GM18505 (cell line): ENCODE results near the gene PIM3.

Experiments
- ATAC-seq: cut with Tn5 transposase; IDR thresholded peaks from one replicate; pipeline ENCODE4 v1.9.1; 2021; ENCODE audit not compliant: unreplicated experiment
- POLR2A ChIP-seq: IDR thresholded peaks from 4 replicates; pipeline ENCODE4 v1.6.1; 2011; ENCODE audit warnings: borderline replicate concordance; ENCODE audit not compliant: insufficient read depth, insufficient read length; ENCODE audit errors: extremely low read depth

The PIM3 gene

DNA sequence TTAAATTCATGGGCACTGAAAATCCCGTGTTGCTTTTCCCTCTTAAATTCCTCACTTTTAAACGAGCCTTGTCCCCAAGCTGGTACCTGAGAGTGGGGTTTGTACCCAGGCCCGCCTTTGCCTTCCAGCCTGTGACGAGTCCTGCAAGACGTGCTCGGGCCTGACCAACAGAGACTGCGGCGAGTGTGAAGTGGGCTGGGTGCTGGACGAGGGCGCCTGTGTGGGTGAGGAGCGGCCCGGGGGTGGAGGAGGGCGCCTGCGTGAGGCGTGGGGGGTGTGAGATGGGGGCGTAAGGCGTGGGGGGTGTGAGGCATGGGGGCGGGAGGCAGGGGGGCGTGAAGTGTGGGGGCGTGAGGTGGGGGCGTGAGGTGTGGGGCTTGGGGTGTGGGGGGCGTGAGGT, 38.1 kb upstream of the PIM3 start:
- TF ChIP-seq POLR2A: no peak
- no peak for ATAC-seq

GRCh38 chr22:49922926-49923325, 37.6 kb upstream of the PIM3 start:
- no peak for TF ChIP-seq POLR2A
- ATAC-seq: no peak

GRCh38 chr22:49923445-49923844, 37.1 kb upstream of the PIM3 start:
- TF ChIP-seq POLR2A: no peak
- ATAC-seq: no peak

- no peak for TF ChIP-seq POLR2A
These were observed 36.3 kb upstream of the PIM3 start for GRCh38 chr22:49924113-49924833.

GRCh38 chr22:49925525-49926128, 34.9 kb upstream of the PIM3 start:
- no peak for ATAC-seq
- TF ChIP-seq POLR2A: peak; percentile 86

More at GRCh38 chr22:49924113-49924833, 36.3 kb upstream of the PIM3 start:
- no peak for ATAC-seq

- no peak for TF ChIP-seq POLR2A
- no peak for ATAC-seq
These were observed 33.7 kb upstream of the PIM3 start for GRCh38 chr22:49926916-49927315.

DNA sequence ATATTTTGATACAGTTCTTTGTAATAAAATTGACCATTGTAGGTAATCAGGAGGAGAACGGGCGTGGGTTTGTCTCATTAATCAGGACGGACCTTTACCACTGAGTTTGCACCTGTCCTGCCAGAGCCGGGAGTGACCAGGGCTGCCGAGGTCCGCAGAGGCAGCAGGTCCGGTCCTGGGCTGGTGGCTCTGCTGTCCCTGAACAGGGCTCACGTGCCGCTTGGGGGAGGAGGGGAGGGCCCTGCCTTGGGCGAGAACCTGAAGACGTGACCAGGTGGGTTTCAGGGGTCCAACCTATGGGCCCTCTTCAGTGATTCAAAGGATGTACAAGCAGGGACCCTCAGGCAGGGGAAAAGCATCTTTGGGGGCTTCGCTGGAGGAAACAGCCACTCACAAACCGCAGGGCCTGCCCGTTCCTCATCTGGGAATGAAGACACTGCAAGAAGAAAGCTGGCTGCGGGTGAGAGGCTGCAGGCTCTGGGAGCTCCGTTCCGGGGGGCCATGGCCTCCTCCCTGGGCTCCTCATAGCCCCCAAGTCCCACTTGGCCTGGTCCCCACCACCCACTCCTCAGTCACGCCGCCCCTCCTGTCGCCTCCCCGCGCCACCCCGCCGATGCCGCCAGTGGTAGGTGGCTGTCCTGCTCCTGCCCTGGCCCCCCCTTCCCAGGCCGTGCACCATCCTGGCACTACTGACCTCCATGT, 32.9 kb upstream of the PIM3 start:
- TF ChIP-seq POLR2A: no peak
- ATAC-seq: no peak

GRCh38 chr22:49928185-49928495, 32.4 kb upstream of the PIM3 start:
- no peak for ATAC-seq
- TF ChIP-seq POLR2A: no peak

DNA sequence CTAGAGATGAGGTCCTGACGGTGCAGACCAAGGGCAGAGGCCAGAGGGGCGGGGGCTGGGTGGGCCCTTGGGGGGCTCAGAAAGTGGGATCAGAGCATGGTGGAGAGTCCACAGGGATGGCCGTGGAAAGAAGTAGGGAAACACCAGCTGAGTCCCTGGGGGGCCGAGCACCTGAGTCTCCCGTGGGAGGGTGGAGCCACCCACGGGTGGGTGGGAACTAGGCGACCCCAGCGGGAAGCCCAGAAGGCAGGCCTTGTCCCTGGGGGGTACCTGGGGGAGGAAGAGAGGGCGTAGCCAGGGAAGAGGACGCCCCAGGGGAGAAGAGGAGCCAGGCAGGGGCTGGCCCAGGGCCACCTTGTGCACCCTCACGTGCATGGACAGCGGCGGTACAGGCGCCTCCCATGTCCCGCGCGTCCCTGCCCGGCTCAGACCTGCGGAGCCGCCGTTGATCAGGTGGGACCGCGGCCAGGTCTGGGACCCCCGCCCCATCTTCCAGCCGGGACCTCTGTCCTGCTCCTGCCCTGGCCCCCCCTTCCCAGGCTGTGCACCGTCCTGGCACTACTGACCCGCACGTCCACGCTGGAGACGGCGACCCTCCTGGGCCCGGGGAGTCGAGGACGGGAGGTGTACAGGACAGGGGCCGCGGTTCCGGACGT, 31.9 kb upstream of the PIM3 start:
- ATAC-seq: no peak
- no peak for TF ChIP-seq POLR2A

- no peak for ATAC-seq
These were observed 31.2 kb upstream of the PIM3 start for GRCh38 chr22:49929211-49929979.

DNA sequence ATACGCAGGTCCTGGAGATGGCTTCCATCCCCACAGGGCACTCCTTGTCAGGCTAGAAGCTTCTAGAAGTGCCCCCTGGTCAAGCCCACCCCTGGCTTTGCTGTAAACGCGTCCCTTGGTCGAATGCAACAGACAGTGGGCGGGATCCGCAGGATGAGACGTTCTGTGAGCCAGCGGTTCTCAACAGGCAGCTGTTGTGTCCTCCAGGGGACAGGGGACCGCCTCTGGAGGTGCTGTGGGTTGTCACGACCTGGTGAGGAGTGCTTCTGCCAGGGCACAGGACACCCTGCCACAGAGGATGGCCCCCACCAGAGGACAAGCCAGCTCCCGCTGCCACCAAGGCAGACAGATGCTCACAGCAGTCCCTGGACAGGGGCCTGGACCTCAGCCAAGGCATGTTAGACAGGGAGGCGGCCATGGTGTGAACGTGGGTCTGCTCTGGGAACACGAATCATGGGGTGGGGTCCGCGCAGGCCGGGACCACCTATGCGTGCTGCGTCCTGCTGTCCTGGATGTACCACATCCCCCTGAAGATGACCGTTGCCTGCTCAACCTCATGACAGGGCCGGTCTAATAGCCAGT, 30.5 kb upstream of the PIM3 start:
- ATAC-seq: no peak
- no peak for TF ChIP-seq POLR2A

More at GRCh38 chr22:49929211-49929979, 31.2 kb upstream of the PIM3 start:
- no peak for TF ChIP-seq POLR2A

- TF ChIP-seq POLR2A: no peak
- ATAC-seq: no peak
These were observed 29.8 kb upstream of the PIM3 start for GRCh38 chr22:49930596-49931412.

- no peak for TF ChIP-seq POLR2A
- ATAC-seq: no peak
These were observed 27.1 kb upstream of the PIM3 start for GRCh38 chr22:49933236-49934159.
